Esophagus muscularis mucosa (tissue), 4 donors: Measurements from ENCODE around the gene PDE3A. TPM values are rescaled to one million over a fixed set of nuclear protein-coding genes. Genes with fewer than 3 reads are reported as not detected.
A peak's percentile ranks its signal among the peaks of the same experiment; 100 is the strongest.

Source experiments
- DNase-seq: peaks from one replicate; pipeline ENCODE4 v3.0.0-alpha.2; 2017; ENCODE audit errors: extremely low spot score
- H3K27ac ChIP-seq, 4 donors: fragments of 200-600 bp; sonication (generic); replicated peaks in 1 of 4; 1 replicate in 3 of 4; 2 replicates in 1 of 4; pipeline ENCODE4 v1.5.1; 2016 to 2019; ENCODE audit warnings: mild to moderate bottlenecking in 1 of 4
- H3K27me3 ChIP-seq, 4 donors: fragments of 200-600 bp; sonication (generic); one replicate each; pipeline versions ENCODE4 v1.5.1 to v1.6.0; 2016 to 2019
- H3K36me3 ChIP-seq, 4 donors: fragments of 200-600 bp; sonication (generic); one replicate each; pipeline ENCODE4 v1.5.1; 2016 to 2019
- H3K4me1 ChIP-seq, 4 donors: fragments of 200-600 bp; sonication (generic); one replicate each; pipeline ENCODE4 v1.5.1; 2016 to 2019
- H3K4me3 ChIP-seq, 4 donors: fragments of 200-600 bp; sonication (generic); 1 replicate in 2 of 4; 2 replicates in 2 of 4; pipeline ENCODE4 v1.5.1; 2016 to 2019; ENCODE audit warnings: mild to moderate bottlenecking in 4 of 4, moderate library complexity in 1 of 4
- H3K9me3 ChIP-seq, 4 donors: fragments of 200-600 bp; sonication (generic); 1 replicate in 3 of 4; 2 replicates in 1 of 4; pipeline ENCODE4 v1.5.1; 2016 to 2019
- EP300 ChIP-seq: sonication (generic); formaldehyde crosslinking; IDR thresholded peaks from one replicate; pipeline ENCODE4 v1.6.1; 2017; ENCODE audit warnings: antibody characterized with exemption
- POLR2A ChIP-seq: fragments of 450-650 bp; IDR thresholded peaks from one replicate; pipeline ENCODE4 v1.6.1; 2017; ENCODE audit warnings: antibody characterized with exemption, moderate library complexity, mild to moderate bottlenecking, low read depth
- POLR2AphosphoS5 ChIP-seq, 2 donors: sonication (generic); formaldehyde crosslinking; IDR thresholded peaks; one replicate each; pipeline ENCODE4 v1.6.1; 2017; ENCODE audit warnings: antibody characterized with exemption in 2 of 2
- WGBS: methylation state at CpG from one replicate; pipeline ENCODE4 v1.1.5; 2018; 5-methylcytosine and 5-hydroxymethylcytosine counted together
- intact Hi-C: fragments of 100-400 bp; cut with DNase I; formaldehyde crosslinking; loops from one replicate; pipeline ENCODE4 v1.15.1; 2023
- total RNA-seq, 4 donors: library from RNA; depleted of rRNA; stranded (reverse); fragments of >200 nt; gene quantifications; one replicate each; pipeline versions ENCODE4 v1.1.0 to v1.2.1, GENCODE V29; 2016
- TF ChIP-seq, protein P1 (sequence below), 3 experiments: fragments of 200-600 bp in 2 of 3; fragments of 450-650 bp in 1 of 3; sonication (generic) in 2 of 3; IDR thresholded peaks; one replicate each; pipeline ENCODE4 v1.5.1; 2017 to 2019; ENCODE audit warnings: antibody characterized with exemption in 3 of 3, mild to moderate bottlenecking in 2 of 3, moderate library complexity in 1 of 3

The PDE3A gene
- total RNA-seq, 4 donors from 2014 or later = 93.8 to 155 (median 106) TPM

DNA sequence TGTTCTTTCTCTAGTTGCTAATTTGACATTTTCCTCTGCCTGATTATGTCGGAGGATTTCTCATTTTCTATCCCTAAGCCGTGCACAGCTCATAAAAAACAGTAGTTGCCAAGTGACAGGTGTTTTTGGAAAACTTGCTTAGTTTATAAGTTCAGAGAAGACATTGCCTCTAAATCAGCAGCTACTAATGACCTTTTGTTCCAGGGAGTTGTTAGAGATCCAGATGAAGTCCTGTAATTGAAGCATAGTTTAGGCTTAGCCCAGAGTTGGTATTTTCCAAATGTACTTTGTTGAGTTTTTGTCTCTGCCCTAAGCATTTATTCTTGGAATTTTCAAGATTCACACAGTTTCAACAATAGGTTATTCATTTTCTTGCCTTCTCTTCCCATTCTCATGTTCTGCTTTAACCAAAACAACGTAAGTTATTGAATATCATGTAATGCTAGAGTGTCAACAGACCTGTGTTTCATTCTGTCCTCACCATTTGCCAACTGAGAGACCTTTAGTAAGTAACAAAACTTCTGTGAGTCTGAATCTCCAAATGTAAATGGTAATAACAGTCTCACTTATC, 216.8 kb downstream of the PDE3A start:
- Histone ChIP-seq H3K4me3 (peak overlapping the region in 3 of 4 donors; percentile 3 to 30 (median 22)), H3K9me3 (no peaks in the 10 kb centered on the region), H3K4me1 (peaks cover 35 to 61% (median 52%) of the 10 kb centered on the region in 4 donors), H3K36me3 (no peaks in the 10 kb centered on the region), H3K27ac (peak overlapping the region; percentile 55 to 75 (median 69)), H3K27me3 (no peaks in the 10 kb centered on the region)
- WGBS = 40% methylated on average over 3 of the region's 3 CpGs
- DNase-seq = no peak
- intact Hi-C loops = no loop called here
- TF ChIP-seq POLR2A = no peak
- peak in 1 of 2 donors; percentile 16 for TF ChIP-seq POLR2AphosphoS5 (IDR thresholded peaks at IDR 0.05)

DNA sequence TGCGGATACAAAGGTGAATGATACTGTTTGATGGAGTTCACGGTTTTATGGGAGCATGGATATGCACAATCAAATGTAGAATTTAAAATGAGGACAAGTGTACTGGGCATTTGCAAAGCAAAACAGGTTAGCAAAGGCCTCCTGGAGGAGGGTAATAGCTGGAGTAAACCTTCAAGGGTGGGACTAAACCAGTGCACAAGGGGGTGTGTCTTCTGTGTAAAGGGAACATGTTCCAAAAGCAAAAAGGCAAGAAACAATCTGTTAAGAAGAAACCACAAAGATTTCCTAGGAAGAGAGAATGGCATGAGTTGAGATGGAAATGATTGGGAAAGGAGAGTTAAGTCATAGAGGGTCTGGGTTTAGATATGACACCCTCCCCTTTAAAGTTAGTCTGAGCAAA, 217.6 kb downstream of the PDE3A start:
- DNase-seq = no peak
- WGBS = 89% methylated on average over 2 of the region's 2 CpGs
- peak overlapping the region; percentile 55 to 75 (median 69) for H3K27ac ChIP-seq
- intact Hi-C loops = no loop called here
- TF ChIP-seq, protein P1, sequence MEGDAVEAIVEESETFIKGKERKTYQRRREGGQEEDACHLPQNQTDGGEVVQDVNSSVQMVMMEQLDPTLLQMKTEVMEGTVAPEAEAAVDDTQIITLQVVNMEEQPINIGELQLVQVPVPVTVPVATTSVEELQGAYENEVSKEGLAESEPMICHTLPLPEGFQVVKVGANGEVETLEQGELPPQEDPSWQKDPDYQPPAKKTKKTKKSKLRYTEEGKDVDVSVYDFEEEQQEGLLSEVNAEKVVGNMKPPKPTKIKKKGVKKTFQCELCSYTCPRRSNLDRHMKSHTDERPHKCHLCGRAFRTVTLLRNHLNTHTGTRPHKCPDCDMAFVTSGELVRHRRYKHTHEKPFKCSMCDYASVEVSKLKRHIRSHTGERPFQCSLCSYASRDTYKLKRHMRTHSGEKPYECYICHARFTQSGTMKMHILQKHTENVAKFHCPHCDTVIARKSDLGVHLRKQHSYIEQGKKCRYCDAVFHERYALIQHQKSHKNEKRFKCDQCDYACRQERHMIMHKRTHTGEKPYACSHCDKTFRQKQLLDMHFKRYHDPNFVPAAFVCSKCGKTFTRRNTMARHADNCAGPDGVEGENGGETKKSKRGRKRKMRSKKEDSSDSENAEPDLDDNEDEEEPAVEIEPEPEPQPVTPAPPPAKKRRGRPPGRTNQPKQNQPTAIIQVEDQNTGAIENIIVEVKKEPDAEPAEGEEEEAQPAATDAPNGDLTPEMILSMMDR (IDR thresholded peaks at IDR 0.05) = no peak
- no peak for TF ChIP-seq POLR2AphosphoS5 (IDR thresholded peaks at IDR 0.05)
- no peak for TF ChIP-seq POLR2A
- TF ChIP-seq EP300 = no peak
- H3K4me1 ChIP-seq = peaks cover 42 to 69% (median 57%) of the 10 kb centered on the region in 4 donors
- no peaks in the 10 kb centered on the region for H3K27me3 ChIP-seq
- no peak overlapping the region for H3K4me3 ChIP-seq
- no peaks in the 10 kb centered on the region for H3K36me3 ChIP-seq
- H3K9me3 ChIP-seq = no peaks in the 10 kb centered on the region

- H3K27me3 ChIP-seq = no peaks in the 10 kb centered on the region
- peak overlapping the region; percentile 14 to 75 (median 69) for H3K27ac ChIP-seq
- WGBS = 62% methylated on average over 3 of the region's 3 CpGs
Measured at GRCh38 chr12:20588042-20588441, 219.7 kb downstream of the PDE3A start.

DNA sequence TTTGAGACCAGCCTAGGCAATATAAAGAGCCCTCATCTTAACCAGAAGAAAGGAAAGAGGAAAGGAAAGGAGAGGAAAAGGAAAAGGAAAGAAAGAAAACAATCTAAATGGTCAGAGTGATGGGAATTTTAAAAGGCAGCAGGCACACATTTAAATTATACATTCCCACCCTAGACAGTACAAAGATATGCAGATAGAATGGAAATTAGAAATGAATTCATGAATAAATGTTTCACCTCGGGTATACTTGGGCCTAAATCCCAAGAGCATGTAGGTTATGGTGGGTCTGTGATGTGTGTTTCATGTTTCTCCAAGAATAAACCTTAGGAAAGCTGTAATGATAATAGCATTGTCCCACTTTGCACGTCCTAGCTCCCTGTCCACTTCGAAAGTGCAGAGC, 222.2 kb downstream of the PDE3A start:
- H3K27me3 ChIP-seq = no peaks in the 10 kb centered on the region
- peaks cover 33 to 73% (median 60%) of the 10 kb centered on the region in 4 donors for H3K4me1 ChIP-seq
- 91% methylated on average over 3 of the region's 3 CpGs for WGBS
- TF ChIP-seq POLR2AphosphoS5 (IDR thresholded peaks at IDR 0.05) (no peak), EP300 (no peak), POLR2A (no peak)
- TF ChIP-seq, protein P1 (IDR thresholded peaks at IDR 0.05) = no peak
- DNase-seq = no peak
- H3K27ac ChIP-seq = peak overlapping the region in 1 of 4 donors; percentile 1
- no peaks in the 10 kb centered on the region for H3K36me3 ChIP-seq
- intact Hi-C loops = no loop called here
- no peak overlapping the region for H3K4me3 ChIP-seq
- no peaks in the 10 kb centered on the region for H3K9me3 ChIP-seq

More at GRCh38 chr12:20588042-20588441, 219.7 kb downstream of the PDE3A start:
- no peak overlapping the region for H3K4me3 ChIP-seq
- no peak for DNase-seq
- TF ChIP-seq POLR2A = no peak
- no peak for TF ChIP-seq EP300
- TF ChIP-seq POLR2AphosphoS5 (IDR thresholded peaks at IDR 0.05) = no peak
- TF ChIP-seq, protein P1 (IDR thresholded peaks at IDR 0.05) = no peak
- intact Hi-C loops = no loop called here
- H3K9me3 ChIP-seq = no peaks in the 10 kb centered on the region
- peaks cover 42 to 86% (median 72%) of the 10 kb centered on the region in 4 donors for H3K4me1 ChIP-seq
- H3K36me3 ChIP-seq = no peaks in the 10 kb centered on the region

- intact Hi-C loops = no loop called here
- no peak for TF ChIP-seq EP300
- DNase-seq = no peak
- Histone ChIP-seq H3K27me3 (no peaks in the 10 kb centered on the region), H3K36me3 (no peaks in the 10 kb centered on the region), H3K4me3 (no peak overlapping the region), H3K4me1 (peaks cover 27 to 55% (median 40%) of the 10 kb centered on the region in 4 donors), H3K9me3 (no peaks in the 10 kb centered on the region), H3K27ac (no peak overlapping the region)
- 86% methylated on average over 2 of the region's 2 CpGs for WGBS
Measured at GRCh38 chr12:20592556-20592955, 224.2 kb downstream of the PDE3A start.

DNA sequence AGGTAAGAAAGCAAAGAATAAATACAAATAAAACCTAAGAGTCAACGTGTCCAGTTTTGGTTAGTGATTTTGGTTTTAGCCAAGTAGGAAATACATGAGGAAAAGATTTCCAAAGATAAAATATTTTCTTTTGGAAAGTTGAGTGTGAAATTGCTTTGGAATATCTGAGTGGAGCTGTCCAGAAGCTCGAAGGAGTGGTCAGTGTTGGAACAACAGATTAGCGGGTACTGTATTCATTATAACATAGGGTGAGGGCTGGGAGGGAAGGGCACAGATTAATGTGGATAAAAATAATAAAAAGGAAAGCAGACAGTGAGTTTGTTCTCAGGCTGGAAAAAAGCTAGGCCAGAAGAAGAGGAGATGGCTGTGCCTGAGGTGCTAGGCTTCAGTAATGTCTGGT, 225.3 kb downstream of the PDE3A start:
- peaks cover 18 to 44% (median 30%) of the 10 kb centered on the region in 4 donors for H3K4me1 ChIP-seq
- H3K27ac ChIP-seq = peak overlapping the region in 2 of 4 donors; percentile 6 to 10
- no peaks in the 10 kb centered on the region for H3K9me3 ChIP-seq
- 65% methylated on average over 3 of the region's 3 CpGs for WGBS
- DNase-seq = no peak
- H3K27me3 ChIP-seq = no peaks in the 10 kb centered on the region
- no peak overlapping the region for H3K4me3 ChIP-seq
- TF ChIP-seq, protein P1 (IDR thresholded peaks at IDR 0.05) = no peak
- TF ChIP-seq EP300 (no peak), POLR2A (no peak), POLR2AphosphoS5 (IDR thresholded peaks at IDR 0.05) (no peak)
- intact Hi-C loops = no loop called here
- no peaks in the 10 kb centered on the region for H3K36me3 ChIP-seq
